Esophagus muscularis mucosa (tissue), 3 donors: Measurements from ENCODE around the gene GNPDA1.

Experiments
- POLR2A ChIP-seq: fragments of 450-650 bp; IDR thresholded peaks from one replicate; pipeline ENCODE4 v1.6.1; 2017; ENCODE audit warnings: antibody characterized with exemption, moderate library complexity, mild to moderate bottlenecking, low read depth
- POLR2AphosphoS5 ChIP-seq, 2 donors: sonication (generic); formaldehyde crosslinking; IDR thresholded peaks; one replicate each; pipeline ENCODE4 v1.6.1; 2017; ENCODE audit warnings: antibody characterized with exemption in 2 of 2
- TF ChIP-seq, protein P1 (sequence below), 3 experiments: fragments of 200-600 bp in 2 of 3; fragments of 450-650 bp in 1 of 3; sonication (generic) in 2 of 3; IDR thresholded peaks; one replicate each; pipeline ENCODE4 v1.5.1; 2017 to 2019; ENCODE audit warnings: antibody characterized with exemption in 3 of 3, mild to moderate bottlenecking in 2 of 3, moderate library complexity in 1 of 3

DNA sequence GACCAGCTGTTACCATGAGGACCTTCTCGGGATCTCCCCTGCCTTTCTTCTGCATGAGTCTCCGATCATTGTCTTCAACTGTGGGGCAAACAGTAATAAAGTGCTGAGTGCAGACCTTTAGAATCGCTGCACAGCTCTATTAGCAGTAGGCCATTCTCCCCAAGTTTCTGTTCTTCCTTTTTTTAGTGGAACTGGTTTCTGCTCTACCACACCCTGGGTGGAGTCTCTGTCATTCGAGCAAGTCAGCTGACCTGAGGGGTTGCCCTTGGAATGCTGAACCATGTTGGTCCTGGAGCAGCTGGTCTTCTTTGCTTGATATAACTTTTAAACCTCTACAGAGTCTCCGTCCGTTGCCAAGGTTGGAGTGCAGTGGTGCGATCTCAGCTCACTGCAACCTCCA, 33.4 kb upstream of the GNPDA1 start:
- TF ChIP-seq POLR2A (no peak), POLR2AphosphoS5 (IDR thresholded peaks at IDR 0.05) (no peak)
- TF ChIP-seq, protein P1, sequence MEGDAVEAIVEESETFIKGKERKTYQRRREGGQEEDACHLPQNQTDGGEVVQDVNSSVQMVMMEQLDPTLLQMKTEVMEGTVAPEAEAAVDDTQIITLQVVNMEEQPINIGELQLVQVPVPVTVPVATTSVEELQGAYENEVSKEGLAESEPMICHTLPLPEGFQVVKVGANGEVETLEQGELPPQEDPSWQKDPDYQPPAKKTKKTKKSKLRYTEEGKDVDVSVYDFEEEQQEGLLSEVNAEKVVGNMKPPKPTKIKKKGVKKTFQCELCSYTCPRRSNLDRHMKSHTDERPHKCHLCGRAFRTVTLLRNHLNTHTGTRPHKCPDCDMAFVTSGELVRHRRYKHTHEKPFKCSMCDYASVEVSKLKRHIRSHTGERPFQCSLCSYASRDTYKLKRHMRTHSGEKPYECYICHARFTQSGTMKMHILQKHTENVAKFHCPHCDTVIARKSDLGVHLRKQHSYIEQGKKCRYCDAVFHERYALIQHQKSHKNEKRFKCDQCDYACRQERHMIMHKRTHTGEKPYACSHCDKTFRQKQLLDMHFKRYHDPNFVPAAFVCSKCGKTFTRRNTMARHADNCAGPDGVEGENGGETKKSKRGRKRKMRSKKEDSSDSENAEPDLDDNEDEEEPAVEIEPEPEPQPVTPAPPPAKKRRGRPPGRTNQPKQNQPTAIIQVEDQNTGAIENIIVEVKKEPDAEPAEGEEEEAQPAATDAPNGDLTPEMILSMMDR (IDR thresholded peaks at IDR 0.05) = no peak
